Measurements from ENCODE around the gene SDHD.

Gene SDHD

DNA sequence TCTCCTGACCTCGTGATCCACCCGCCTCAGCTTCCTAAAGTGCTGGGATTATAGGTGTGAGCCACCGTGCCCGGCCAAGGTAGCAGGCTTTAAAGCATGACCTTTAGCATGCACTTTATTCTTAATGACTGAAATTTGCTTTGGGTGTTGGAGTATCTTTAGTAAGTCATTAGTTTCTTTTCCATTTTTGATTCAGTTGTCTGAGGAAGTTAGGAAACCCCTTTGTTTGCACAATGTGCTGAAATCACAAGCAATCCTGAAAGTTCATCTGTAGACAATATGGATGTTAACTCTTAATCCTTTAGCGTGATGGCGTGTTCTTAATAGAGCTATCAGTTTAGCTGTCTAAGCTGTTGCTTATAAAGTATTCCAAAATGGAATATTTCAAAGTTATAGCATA lies 16.8 kb downstream of the SDHD start:
- no peak for DNase-seq (ENCODE audit: low spot score)

DNA sequence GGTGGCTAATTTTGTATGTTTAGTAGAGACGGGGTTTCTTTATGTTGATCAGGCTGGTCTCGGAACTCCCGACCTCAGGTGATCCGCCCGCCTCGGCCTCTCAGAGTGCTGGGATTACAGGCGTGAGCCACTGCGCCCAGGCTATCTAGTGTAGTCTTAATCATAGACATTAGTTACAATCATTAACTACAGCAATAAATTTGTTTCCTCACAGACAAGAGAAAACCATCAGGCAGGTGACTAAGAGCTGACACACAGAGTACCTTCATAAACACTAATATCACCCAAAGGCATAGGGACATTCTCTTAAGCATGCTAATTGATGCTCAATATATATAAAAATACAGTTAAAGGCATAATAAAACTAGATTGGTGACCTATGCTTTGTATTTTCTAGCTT lies 19.4 kb downstream of the SDHD start:
- peak; percentile 76 for DNase-seq (ENCODE audit: low spot score)

- DNase-seq (ENCODE audit: low spot score), result peak; percentile 67
Measured at GRCh38 chr11:112113539-112114457, 27.1 kb downstream of the SDHD start.

DNA sequence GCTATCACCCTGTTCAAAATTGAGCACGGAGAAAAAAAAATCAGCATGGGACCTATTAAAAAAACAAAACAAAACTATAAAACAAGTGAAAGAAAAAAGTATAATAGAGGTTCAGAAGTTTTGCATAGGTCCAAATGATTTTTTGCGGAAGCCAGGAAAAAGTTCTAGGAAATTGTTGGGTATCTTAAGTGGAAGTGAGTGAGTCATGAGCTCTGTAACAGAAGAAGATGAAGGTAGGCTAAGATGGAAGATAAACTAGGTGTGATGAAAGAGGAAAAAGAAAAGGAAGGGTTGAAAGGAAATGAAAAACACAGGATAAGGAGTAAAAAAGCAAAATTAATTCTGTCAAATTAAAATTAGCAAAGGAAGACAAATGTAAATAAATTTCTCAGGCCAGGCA lies 27.8 kb downstream of the SDHD start:
- no peak for DNase-seq (ENCODE audit: low spot score)

- no peak for DNase-seq (ENCODE audit: low spot score)
Measured at GRCh38 chr11:112115386-112115785, 28.7 kb downstream of the SDHD start.

- DNase-seq (ENCODE audit: low spot score), result no peak
Measured at GRCh38 chr11:112118176-112118575, 31.5 kb downstream of the SDHD start.

DNA sequence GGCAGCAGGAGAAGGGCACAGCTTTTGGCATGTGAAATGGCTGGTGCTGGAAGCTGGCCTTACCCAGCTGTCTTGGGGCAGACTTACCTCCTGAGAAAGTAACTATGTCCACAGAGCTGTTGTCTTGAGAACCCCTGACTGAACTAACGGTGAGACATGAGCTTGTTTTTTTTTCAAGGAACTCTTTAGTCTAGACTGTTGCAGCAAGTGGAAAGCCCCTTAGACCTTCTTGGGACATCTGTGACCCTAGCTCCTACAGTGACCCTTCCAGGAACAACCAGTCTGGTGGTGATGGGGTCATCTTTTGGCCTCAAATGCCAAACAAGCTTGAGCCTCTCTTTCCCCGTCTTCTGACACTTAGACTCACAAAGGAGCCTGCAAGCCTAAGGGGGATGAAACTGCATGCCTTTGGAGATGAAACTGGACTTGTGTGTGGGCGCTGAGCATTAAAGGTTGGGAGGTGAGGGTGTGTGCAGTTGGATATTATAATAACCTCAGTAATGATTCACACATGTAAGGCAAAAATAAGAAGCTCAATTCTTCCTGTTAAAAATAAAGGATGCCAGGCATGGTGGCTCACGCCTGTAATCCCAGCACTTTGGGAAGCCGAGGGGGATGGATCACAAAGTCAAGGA lies 35.4 kb downstream of the SDHD start:
- DNase-seq (ENCODE audit: low spot score), result no peak

GRCh38 chr11:112123129-112123528 lies 36.5 kb downstream of the SDHD start:
- no peak for DNase-seq (ENCODE audit: low spot score)

GRCh38 chr11:112127056-112127455 lies 40.4 kb downstream of the SDHD start:
- DNase-seq (ENCODE audit: low spot score), result no peak

- peak; percentile 90 for DNase-seq (ENCODE audit: low spot score)
Measured at GRCh38 chr11:112128483-112129121, 41.9 kb downstream of the SDHD start.

GRCh38 chr11:112129656-112130055 lies 43.0 kb downstream of the SDHD start:
- DNase-seq (ENCODE audit: low spot score), result no peak

- DNase-seq (ENCODE audit: low spot score), result no peak
Measured at GRCh38 chr11:112132737-112133136, 46.1 kb downstream of the SDHD start.

DNA sequence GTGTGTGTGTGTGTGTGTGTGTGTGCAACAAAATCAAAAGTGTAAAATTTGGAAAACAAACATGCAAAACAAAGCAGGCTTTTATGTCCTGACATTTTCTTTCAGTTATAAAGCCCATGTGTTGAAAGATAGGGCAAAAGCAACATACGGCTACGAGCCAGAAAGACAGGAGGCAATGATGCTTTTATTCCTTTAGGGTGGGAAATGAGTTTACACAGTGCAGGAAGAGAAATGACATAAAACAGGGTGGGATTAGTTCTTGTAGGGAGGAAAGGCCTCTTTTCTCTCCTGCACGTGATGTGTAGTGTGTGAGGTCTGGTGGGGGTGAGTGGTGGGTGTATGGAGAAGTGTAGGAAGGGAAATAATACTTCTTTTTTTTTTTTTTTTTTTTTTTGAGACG lies 47.8 kb downstream of the SDHD start:
- DNase-seq (ENCODE audit: low spot score), result no peak

- no peak for DNase-seq (ENCODE audit: low spot score)
Measured at GRCh38 chr11:112143597-112143996, 56.9 kb downstream of the SDHD start.

All from kidney tubule cell (primary cell).